Naive thymus-derived CD4-positive, alpha-beta T cell (primary cell): ENCODE data around the gene INPP5E. TPM values are rescaled to one million over a fixed set of nuclear protein-coding genes. Genes with fewer than 3 reads are reported as not detected.

Experiments
- ATAC-seq: fragments of 150-1000 bp; cut with Tn5 transposase; 2 replicates; pipeline ENCODE4 v1.10.0; 2021; ENCODE audit warnings: mild to moderate bottlenecking, moderate library complexity
- CTCF ChIA-PET: fragments of 350-600 bp; sonication (Branson Sonifier 250); formaldehyde crosslinking; loops from one replicate; lab custom pipeline; 2021; ENCODE audit warnings: antibody characterized with exemption; lab: Charles Lee
- POLR2A ChIA-PET: fragments of 350-600 bp; sonication (Branson Sonifier 250); formaldehyde crosslinking; loops from one replicate; lab custom pipeline; 2021; ENCODE audit warnings: antibody characterized with exemption, inconsistent platforms; lab: Charles Lee
- DNase-seq, 9 donors: peaks; one replicate each; pipeline versions ENCODE4 v3.0.0 to v3.0.0-alpha.2; 2020 to 2022; ENCODE audit warnings: mixed read lengths in 1 of 9
- H3K27ac ChIP-seq: one replicate; pipeline ENCODE4 v1.7.0; 2013; ENCODE audit warnings: mild to moderate bottlenecking, low read depth, low read length, moderate library complexity
- H3K27me3 ChIP-seq, 2 donors: one replicate each; pipeline ENCODE4 v1.7.0; 2013; ENCODE audit warnings: low read length in 2 of 2, mild to moderate bottlenecking in 2 of 2, moderate library complexity in 2 of 2; ENCODE audit not compliant: control insufficient read depth in 2 of 2, insufficient read depth in 2 of 2
- H3K36me3 ChIP-seq, 3 experiments: 1 replicate in 2 of 3; 2 replicates in 1 of 3; pipeline ENCODE4 v1.7.0; 2013; ENCODE audit warnings: low read length in 3 of 3, mild to moderate bottlenecking in 3 of 3, moderate library complexity in 1 of 3; ENCODE audit not compliant: insufficient read depth in 3 of 3, control insufficient read depth in 2 of 3
- H3K4me1 ChIP-seq, 2 donors: one replicate each; pipeline ENCODE4 v1.7.0; 2013; ENCODE audit warnings: low read length in 2 of 2, mild to moderate bottlenecking in 2 of 2, moderate library complexity in 1 of 2; ENCODE audit not compliant: control insufficient read depth in 2 of 2, insufficient read depth in 2 of 2
- H3K4me3 ChIP-seq: 2 replicates; pipeline ENCODE4 v1.7.0; 2013; ENCODE audit warnings: mild to moderate bottlenecking, low read length
- H3K9me3 ChIP-seq, 3 experiments: 1 replicate in 2 of 3; 2 replicates in 1 of 3; pipeline ENCODE4 v1.7.0; 2013; ENCODE audit warnings: low read length in 3 of 3; ENCODE audit not compliant: control insufficient read depth in 2 of 3
- H3K27ac Mint-ChIP-seq, 9 donors: one replicate each; pipeline ENCODE4 v1.8.0; 2020 to 2022; ENCODE audit warnings: mixed read lengths in 9 of 9, mild to moderate bottlenecking in 8 of 9, moderate library complexity in 5 of 9, inconsistent platforms in 2 of 9
- H3K27me3 Mint-ChIP-seq, 5 donors: one replicate each; pipeline ENCODE4 v1.8.0; 2021 to 2022; ENCODE audit warnings: mixed read lengths in 5 of 5, mild to moderate bottlenecking in 1 of 5
- H3K36me3 Mint-ChIP-seq, 5 donors: one replicate each; pipeline ENCODE4 v1.8.0; 2020 to 2022; ENCODE audit warnings: mixed read lengths in 5 of 5, mild to moderate bottlenecking in 3 of 5, inconsistent platforms in 1 of 5
- H3K4me1 Mint-ChIP-seq, 7 donors: one replicate each; pipeline ENCODE4 v1.8.0; 2020 to 2022; ENCODE audit warnings: mixed read lengths in 7 of 7, mild to moderate bottlenecking in 3 of 7, inconsistent platforms in 1 of 7
- H3K4me3 Mint-ChIP-seq, 10 donors: one replicate each; pipeline ENCODE4 v1.8.0; 2020 to 2022; ENCODE audit warnings: mild to moderate bottlenecking in 10 of 10, mixed read lengths in 10 of 10, moderate library complexity in 6 of 10, inconsistent platforms in 2 of 10
- H3K9me3 Mint-ChIP-seq, 11 donors: one replicate each; pipeline ENCODE4 v1.8.0; 2020 to 2022; ENCODE audit warnings: mixed read lengths in 11 of 11, mild to moderate bottlenecking in 4 of 11, inconsistent platforms in 1 of 11, moderate library complexity in 1 of 11
- intact Hi-C, 2 donors: fragments of 100-400 bp; cut with micrococcal nuclease; formaldehyde crosslinking; loops; one replicate each; pipeline ENCODE4 v1.15.1; 2023
- polyA plus RNA-seq, 2 donors: library from polyadenylated mRNA; unstranded; fragments of 300-500 nt; fragmentation: Illumina TruSeq; gene quantifications; one replicate each; pipeline ENCODE4 v1.2.3, GENCODE V29; 2021
- total RNA-seq, 6 experiments: library from RNA in 5 of 6; stranded (reverse) in 5 of 6; gene quantifications; 1 replicate in 5 of 6; 2 replicates in 1 of 6; pipeline ENCODE4 v1.2.3 and lab custom pipeline; 2021 to 2026

INPP5E gene
- total and polyA plus RNA-seq, 7 experiments from 2014 or later: 2.3 to 23.8 (median 17.9) TPM

DNA sequence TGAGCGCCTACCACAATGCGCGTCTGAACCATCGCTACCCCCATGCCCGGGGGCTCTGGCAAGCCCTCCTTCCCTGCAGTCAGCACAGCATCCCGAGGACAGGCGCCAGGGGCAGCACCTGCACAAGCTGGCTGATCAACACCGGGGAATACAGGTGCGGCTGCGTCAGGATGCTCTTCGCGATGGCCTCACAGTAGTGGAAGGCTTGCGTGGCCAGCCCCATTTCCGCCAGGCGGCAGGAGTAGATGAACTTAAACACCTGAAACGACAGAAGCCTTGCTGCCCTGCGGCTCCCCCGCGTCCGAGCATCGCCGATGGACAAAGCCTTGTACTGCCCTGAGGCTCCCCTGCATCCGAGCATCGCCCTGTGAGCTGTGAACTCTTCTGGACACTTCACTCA, 17.7 kb upstream of the INPP5E start:
- POLR2A ChIA-PET: no interaction called here
- Mint-ChIP-seq H3K9me3 (no peaks in the 10 kb centered on the region), H3K27ac (no peak overlapping the region), H3K27me3 (no peaks in the 10 kb centered on the region), H3K4me1 (peaks cover 0 to 6% (median 0%) of the 10 kb centered on the region in 7 donors), H3K4me3 (no peak overlapping the region), H3K36me3 (peaks cover 7 to 53% (median 18%) of the 10 kb centered on the region in 5 donors)
- ATAC-seq (no peak), DNase-seq (no peak)
- H3K4me3 ChIP-seq: no peak overlapping the region
- intact Hi-C loops: no loop called here
- no peaks in the 10 kb centered on the region for H3K9me3 ChIP-seq
- peaks cover 30 to 92% (median 37%) of the 10 kb centered on the region in 3 experiments for H3K36me3 ChIP-seq
- H3K27me3 ChIP-seq: no peaks in the 10 kb centered on the region
- no peak overlapping the region for H3K27ac ChIP-seq
- CTCF ChIA-PET: no interaction called here
- no peaks in the 10 kb centered on the region for H3K4me1 ChIP-seq

DNA sequence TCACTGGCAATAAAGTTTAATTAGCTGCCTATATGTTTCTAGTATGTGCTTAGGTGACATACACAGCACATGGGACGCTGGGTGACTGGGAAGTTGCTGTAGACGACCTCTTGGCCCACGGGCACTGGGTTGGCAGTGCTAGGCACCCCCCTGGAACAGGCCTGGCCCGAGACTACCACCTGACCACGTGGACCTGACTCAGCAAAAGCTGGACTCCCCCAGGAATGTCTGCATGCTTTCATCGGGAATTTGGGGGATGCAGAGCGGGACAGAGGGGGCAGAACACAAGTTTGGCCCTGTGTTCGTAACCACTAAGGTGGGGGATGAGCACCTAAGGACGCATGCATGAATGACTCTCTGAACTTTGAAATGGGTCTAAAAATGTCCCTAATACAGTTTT, 16.6 kb upstream of the INPP5E start:
- no peak overlapping the region for H3K27ac ChIP-seq
- H3K9me3 ChIP-seq: no peaks in the 10 kb centered on the region
- no peak overlapping the region for H3K4me3 Mint-ChIP-seq
- peaks cover 7 to 57% (median 17%) of the 10 kb centered on the region in 5 donors for H3K36me3 Mint-ChIP-seq
- peaks cover 0 to 6% (median 0%) of the 10 kb centered on the region in 7 donors for H3K4me1 Mint-ChIP-seq
- POLR2A ChIA-PET: no interaction called here
- H3K4me1 ChIP-seq: no peaks in the 10 kb centered on the region
- no peaks in the 10 kb centered on the region for H3K9me3 Mint-ChIP-seq
- H3K27ac Mint-ChIP-seq: no peak overlapping the region
- CTCF ChIA-PET: no interaction called here
- no peak overlapping the region for H3K4me3 ChIP-seq
- intact Hi-C loops: no loop called here
- DNase-seq (no peak), ATAC-seq (no peak)
- no peaks in the 10 kb centered on the region for H3K27me3 Mint-ChIP-seq
- no peaks in the 10 kb centered on the region for H3K27me3 ChIP-seq
- peaks cover 26 to 88% (median 33%) of the 10 kb centered on the region in 3 experiments for H3K36me3 ChIP-seq

- intact Hi-C loops: no loop called here
- Histone ChIP-seq H3K9me3 (no peaks in the 10 kb centered on the region), H3K27me3 (no peaks in the 10 kb centered on the region), H3K36me3 (peaks cover 21 to 88% (median 35%) of the 10 kb centered on the region in 3 experiments), H3K4me1 (no peaks in the 10 kb centered on the region), H3K27ac (no peak overlapping the region), H3K4me3 (no peak overlapping the region)
- POLR2A ChIA-PET: no interaction called here
- ATAC-seq (peak; percentile 30), DNase-seq (no peak)
- Mint-ChIP-seq H3K27ac (peak overlapping the region in 2 of 9 donors; percentile 52 to 71), H3K27me3 (no peaks in the 10 kb centered on the region), H3K4me1 (peaks cover 0 to 6% (median 0%) of the 10 kb centered on the region in 7 donors), H3K36me3 (peaks cover 7 to 59% (median 19%) of the 10 kb centered on the region in 5 donors), H3K4me3 (no peak overlapping the region), H3K9me3 (peaks cover 0 to 2% (median 0%) of the 10 kb centered on the region in 11 donors)
- CTCF ChIA-PET: no interaction called here
Observed at GRCh38 chr9:136455043-136456002, 15.7 kb upstream of the INPP5E start.

- Mint-ChIP-seq H3K27me3 (no peaks in the 10 kb centered on the region), H3K36me3 (peaks cover 7 to 58% (median 21%) of the 10 kb centered on the region in 5 donors)
Observed at GRCh38 chr9:136454026-136454796, 14.6 kb upstream of the INPP5E start.

DNA sequence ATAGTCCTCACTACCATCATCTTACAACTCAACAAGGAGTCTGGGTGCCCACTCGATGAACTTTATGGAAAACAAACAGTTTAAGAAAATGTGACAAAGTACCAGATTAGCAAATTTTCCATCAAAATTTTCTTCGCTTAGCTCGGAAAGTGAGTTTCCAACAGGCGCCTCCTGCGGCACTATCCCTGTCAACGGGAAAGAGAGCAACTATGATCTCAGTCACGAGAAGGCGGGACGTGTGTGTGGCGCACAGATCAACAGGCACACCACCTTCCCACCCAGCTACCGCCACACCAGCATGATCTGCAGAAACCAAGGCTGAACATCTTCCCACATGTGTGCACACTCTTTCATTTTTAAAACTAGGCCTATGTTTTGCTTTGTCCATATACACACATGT, 13.7 kb upstream of the INPP5E start:
- no peaks in the 10 kb centered on the region for H3K9me3 ChIP-seq
- no peak overlapping the region for H3K27ac ChIP-seq
- Mint-ChIP-seq H3K4me1 (peaks cover 0 to 6% (median 3%) of the 10 kb centered on the region in 7 donors), H3K36me3 (peaks cover 7 to 55% (median 19%) of the 10 kb centered on the region in 5 donors), H3K4me3 (no peak overlapping the region), H3K27me3 (no peaks in the 10 kb centered on the region), H3K27ac (peak overlapping the region in 1 of 9 donors; percentile 38), H3K9me3 (peaks cover 0 to 2% (median 0%) of the 10 kb centered on the region in 11 donors)
- ChIA-PET POLR2A (no interaction called here), CTCF (interaction anchor here (0.6 kb wide), 1 partner anchor 576 kb away, joined by 3 read pairs; no protein-coding TSS in a partner anchor)
- DNase-seq (no peak), ATAC-seq (no peak)
- intact Hi-C loops: no loop called here
- no peak overlapping the region for H3K4me3 ChIP-seq
- H3K36me3 ChIP-seq: peaks cover 15 to 88% (median 29%) of the 10 kb centered on the region in 3 experiments
- no peaks in the 10 kb centered on the region for H3K27me3 ChIP-seq
- no peaks in the 10 kb centered on the region for H3K4me1 ChIP-seq

More at GRCh38 chr9:136454026-136454796, 14.6 kb upstream of the INPP5E start:
- DNase-seq: no peak
- Histone ChIP-seq H3K36me3 (peaks cover 15 to 91% (median 34%) of the 10 kb centered on the region in 3 experiments), H3K27me3 (no peaks in the 10 kb centered on the region), H3K27ac (no peak overlapping the region), H3K4me3 (no peak overlapping the region), H3K9me3 (no peaks in the 10 kb centered on the region), H3K4me1 (no peaks in the 10 kb centered on the region)
- H3K4me3 Mint-ChIP-seq: no peak overlapping the region
- intact Hi-C loops: no loop called here
- CTCF ChIA-PET: no interaction called here
- H3K27ac Mint-ChIP-seq: peak overlapping the region in 2 of 9 donors; percentile 38 to 52
- ATAC-seq: no peak
- peaks cover 0 to 2% (median 0%) of the 10 kb centered on the region in 11 donors for H3K9me3 Mint-ChIP-seq
- POLR2A ChIA-PET: no interaction called here
- peaks cover 0 to 6% (median 0%) of the 10 kb centered on the region in 7 donors for H3K4me1 Mint-ChIP-seq

GRCh38 chr9:136451221-136451877, 11.7 kb upstream of the INPP5E start:
- H3K4me1 ChIP-seq: no peaks in the 10 kb centered on the region
- no peaks in the 10 kb centered on the region for H3K9me3 ChIP-seq
- H3K27ac Mint-ChIP-seq: no peak overlapping the region
- ATAC-seq: no peak
- CTCF ChIA-PET: no interaction called here
- H3K27me3 ChIP-seq: no peaks in the 10 kb centered on the region
- intact Hi-C loops: no loop called here
- no peak overlapping the region for H3K4me3 Mint-ChIP-seq
- no peak overlapping the region for H3K27ac ChIP-seq
- H3K27me3 Mint-ChIP-seq: no peaks in the 10 kb centered on the region
- no peak for DNase-seq
- H3K9me3 Mint-ChIP-seq: peaks cover 0 to 3% (median 0%) of the 10 kb centered on the region in 11 donors
- peaks cover 7 to 64% (median 27%) of the 10 kb centered on the region in 5 donors for H3K36me3 Mint-ChIP-seq
- no peak overlapping the region for H3K4me3 ChIP-seq
- peaks cover 0 to 6% (median 3%) of the 10 kb centered on the region in 7 donors for H3K4me1 Mint-ChIP-seq
- POLR2A ChIA-PET: no interaction called here
- peaks cover 15 to 88% (median 34%) of the 10 kb centered on the region in 3 experiments for H3K36me3 ChIP-seq
